ENCODE data around the gene STOX1.

GRCh38 chr10:68828833-68829232, 1.5 kb downstream of the STOX1 start:
- no peak for TF ChIP-seq CTCF (IDR thresholded peaks at IDR 0.05; ENCODE audit: poor library complexity)
- TF ChIP-seq EZH2 (IDR thresholded peaks at IDR 0.05; ENCODE audit: borderline replicate concordance) = no peak
- TF ChIP-seq EZH2phosphoT487 (IDR thresholded peaks at IDR 0.05; ENCODE audit: low read depth, severe bottlenecking, unreplicated experiment) = no peak
